Stimulated activated CD8-positive, alpha-beta memory T cell treated with anti-CD3 and anti-CD28 coated beads, Interleukin-7, amount 100 ng/mL, for 1 hour (primary cell): ENCODE data around the gene LAT.
"Not testable (repeated sequence)": the region's sequence is repeated elsewhere in the genome, so short reads cannot be mapped to it uniquely, and the experiment has no call there.

Experiments
- DNase-seq, 2 donors: peaks; one replicate each; pipeline ENCODE4 v3.0.0-alpha.2; 2020; ENCODE audit warnings: low read depth in 2 of 2

LAT gene

GRCh38 chr16:28977703-28978662 lies 6.9 kb upstream of the LAT start:
- no peak for DNase-seq

- not testable (repeated sequence) for DNase-seq
Measured at GRCh38 chr16:28980330-28980729, 4.5 kb upstream of the LAT start.

- DNase-seq = no peak
Measured at GRCh38 chr16:28980929-28981328, 3.9 kb upstream of the LAT start.

GRCh38 chr16:28981517-28981916 lies 3.3 kb upstream of the LAT start:
- no peak for DNase-seq

- DNase-seq = no peak
Measured at GRCh38 chr16:28982418-28982817, 2.4 kb upstream of the LAT start.

GRCh38 chr16:28982949-28983348 lies 1.9 kb upstream of the LAT start:
- no peak for DNase-seq

- no peak for DNase-seq
Measured at GRCh38 chr16:28983644-28984043, 1.2 kb upstream of the LAT start.

- DNase-seq = no peak
Measured at GRCh38 chr16:28984091-28984490, 761 bp upstream of the LAT start.

GRCh38 chr16:28985211-28986041 lies 574 bp downstream of the LAT start:
- no peak for DNase-seq

GRCh38 chr16:28986046-28986445 lies 1.2 kb downstream of the LAT start:
- no peak for DNase-seq

GRCh38 chr16:28986492-28986891 lies 1.6 kb downstream of the LAT start:
- no peak for DNase-seq

GRCh38 chr16:28987170-28987853 lies 2.5 kb downstream of the LAT start:
- DNase-seq = no peak

- DNase-seq = no peak
Measured at GRCh38 chr16:28989363-28989762, 4.5 kb downstream of the LAT start.

GRCh38 chr16:28990375-28991040 lies 5.7 kb downstream of the LAT start:
- peak in 1 of 2 donors; percentile 33 for DNase-seq

- no peak for DNase-seq
Measured at GRCh38 chr16:28991687-28992086, 6.8 kb downstream of the LAT start.

- no peak for DNase-seq
Measured at GRCh38 chr16:28992496-28992895, 7.6 kb downstream of the LAT start.

- no peak for DNase-seq
Measured at GRCh38 chr16:28998837-28999236, 14.0 kb downstream of the LAT start.

GRCh38 chr16:28999577-28999976 lies 14.7 kb downstream of the LAT start:
- DNase-seq = no peak

GRCh38 chr16:29000019-29000418 lies 15.2 kb downstream of the LAT start:
- no peak for DNase-seq

- not testable (repeated sequence) for DNase-seq
Measured at GRCh38 chr16:29004496-29005139, 19.8 kb downstream of the LAT start.
